Suppressor macrophage treated with lipopolysaccharide for 1 hour (primary cell): ENCODE measurements around the gene GALNT11.
"Not testable (repeated sequence)": the region's sequence is repeated elsewhere in the genome, so short reads cannot be mapped to it uniquely, and the experiment has no call there.

Source experiments
- DNase-seq, 3 donors: peaks; one replicate each; pipeline ENCODE4 v3.0.0-alpha.2; 2020 to 2022

Gene GALNT11

GRCh38 chr7:152030059-152030458 is 4.6 kb downstream of the GALNT11 start:
- peak; percentile 72 to 77 (median 75) for DNase-seq

- peak; percentile 71 to 88 (median 73) for DNase-seq
These were observed 5.2 kb downstream of the GALNT11 start for GRCh38 chr7:152030639-152031038.

GRCh38 chr7:152035817-152036216 is 10.3 kb downstream of the GALNT11 start:
- DNase-seq, result peak in 2 of 3 donors; percentile 21 to 27

GRCh38 chr7:152038410-152038809 is 12.9 kb downstream of the GALNT11 start:
- not testable (repeated sequence) for DNase-seq

- DNase-seq, result peak in 1 of 3 donors; percentile 24
These were observed 17.6 kb downstream of the GALNT11 start for GRCh38 chr7:152043086-152043485.

- not testable (repeated sequence) for DNase-seq
These were observed 19.4 kb downstream of the GALNT11 start for GRCh38 chr7:152044909-152045308.

- DNase-seq, result no peak
These were observed 21.1 kb downstream of the GALNT11 start for GRCh38 chr7:152046531-152046930.

GRCh38 chr7:152048051-152048450 is 22.6 kb downstream of the GALNT11 start:
- DNase-seq, result no peak

GRCh38 chr7:152050547-152050971 is 25.1 kb downstream of the GALNT11 start:
- no peak for DNase-seq

- DNase-seq, result no peak
These were observed 26.5 kb downstream of the GALNT11 start for GRCh38 chr7:152051968-152052367.

GRCh38 chr7:152052771-152053170 is 27.3 kb downstream of the GALNT11 start:
- DNase-seq, result no peak

- no peak for DNase-seq
These were observed 29.1 kb downstream of the GALNT11 start for GRCh38 chr7:152054367-152055230.

GRCh38 chr7:152056621-152057274 is 31.3 kb downstream of the GALNT11 start:
- DNase-seq, result no peak

- no peak for DNase-seq
These were observed 33.8 kb downstream of the GALNT11 start for GRCh38 chr7:152059311-152059710.

- not testable (repeated sequence) for DNase-seq
These were observed 35.6 kb downstream of the GALNT11 start for GRCh38 chr7:152061086-152061485.

GRCh38 chr7:152063192-152063591 is 37.7 kb downstream of the GALNT11 start:
- DNase-seq, result not testable (repeated sequence)

GRCh38 chr7:152063821-152064220 is 38.3 kb downstream of the GALNT11 start:
- DNase-seq, result not testable (repeated sequence)

GRCh38 chr7:152065800-152066344 is 40.4 kb downstream of the GALNT11 start:
- DNase-seq, result not testable (repeated sequence)

- no peak for DNase-seq
These were observed 46.9 kb downstream of the GALNT11 start for GRCh38 chr7:152072421-152072820.

- DNase-seq, result no peak
These were observed 47.9 kb downstream of the GALNT11 start for GRCh38 chr7:152073352-152073751.

- no peak for DNase-seq
These were observed 49.2 kb downstream of the GALNT11 start for GRCh38 chr7:152074673-152075072.

- DNase-seq, result not testable (repeated sequence)
These were observed 49.9 kb downstream of the GALNT11 start for GRCh38 chr7:152075379-152075778.

- peak in 2 of 3 donors; percentile 22 to 37 for DNase-seq
These were observed 50.9 kb downstream of the GALNT11 start for GRCh38 chr7:152076324-152076821.
